Medulla oblongata (tissue), 1 donor: ENCODE measurements around the gene EVC2.

Source experiments
- DNase-seq: peaks from one replicate; pipeline ENCODE4 v3.0.0-alpha.2; 2015; ENCODE audit errors: extremely low spot score

EVC2 gene

DNA sequence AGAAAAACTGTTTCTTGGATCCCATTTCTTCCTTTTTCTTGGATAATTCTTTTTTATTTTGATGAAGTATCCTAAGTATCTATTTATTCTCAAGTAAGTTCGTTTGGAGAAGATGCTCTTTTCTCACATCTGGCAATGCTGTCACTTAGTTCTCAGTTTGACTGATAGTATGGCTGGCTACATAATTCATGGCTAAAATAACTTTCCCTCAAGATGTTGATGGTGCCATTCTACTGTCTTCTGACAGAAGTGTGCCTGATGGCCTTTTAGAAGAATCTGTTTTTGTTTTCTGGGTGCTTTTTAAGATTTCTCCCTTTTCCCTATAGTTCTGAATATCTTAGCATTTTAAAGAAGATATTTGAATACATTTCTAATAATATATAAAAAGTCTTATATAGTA, 41.6 kb downstream of the EVC2 start:
- DNase-seq = no peak

DNA sequence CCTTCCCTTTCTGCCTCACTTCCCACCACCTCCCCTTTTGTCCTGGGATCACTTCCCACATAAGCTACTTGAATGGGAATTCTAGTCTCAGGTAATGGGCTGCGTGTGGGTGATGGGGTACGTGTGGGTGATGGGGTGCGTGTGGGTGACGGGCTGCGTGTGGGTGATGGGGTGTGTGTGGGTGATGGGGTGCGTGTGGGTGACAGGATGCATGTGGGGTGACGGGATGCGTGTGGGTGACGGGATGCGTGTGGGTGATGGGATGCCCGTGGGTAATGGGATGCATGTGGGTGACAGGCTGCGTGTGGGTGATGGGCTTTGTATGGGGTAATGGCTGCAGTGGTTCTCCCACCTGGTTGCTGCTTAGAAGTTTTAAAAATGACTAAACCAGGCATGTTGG, 43.6 kb downstream of the EVC2 start:
- DNase-seq = no peak

DNA sequence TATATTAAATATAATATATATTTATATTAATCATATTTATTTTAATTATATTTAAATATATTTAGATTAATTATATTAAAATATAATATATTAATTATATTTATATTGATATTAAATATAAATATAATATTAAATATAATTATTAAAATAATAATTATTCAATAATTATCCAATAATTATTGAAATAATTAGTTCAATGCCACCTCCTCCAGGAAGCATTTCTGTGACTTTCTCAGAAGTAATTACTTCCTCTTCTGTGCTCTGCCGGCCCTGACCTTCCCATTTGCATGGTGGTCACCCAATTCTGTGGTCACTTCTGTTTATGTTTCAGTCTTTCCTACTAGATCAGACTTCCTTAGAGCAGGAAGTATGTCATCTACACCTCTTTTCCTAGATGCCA, 45.8 kb downstream of the EVC2 start:
- no peak for DNase-seq

DNA sequence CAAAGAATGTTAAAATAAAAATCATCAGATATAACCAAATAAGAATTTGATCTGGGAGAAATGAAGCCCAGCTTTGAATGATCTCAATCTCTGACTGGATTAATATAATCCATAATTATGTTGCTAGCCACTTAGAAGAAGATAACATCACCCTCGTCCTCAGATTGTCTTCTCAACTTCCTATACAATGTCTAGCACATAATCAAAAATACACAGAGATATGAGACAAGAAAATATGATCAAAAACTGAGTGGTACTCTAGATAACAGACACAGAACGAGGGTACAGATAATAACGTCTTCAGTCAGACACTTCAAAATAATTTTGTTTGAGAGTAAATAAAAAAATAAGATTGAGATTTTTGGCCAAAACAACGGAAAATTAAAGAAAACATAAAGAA, 47.1 kb downstream of the EVC2 start:
- no peak for DNase-seq

DNA sequence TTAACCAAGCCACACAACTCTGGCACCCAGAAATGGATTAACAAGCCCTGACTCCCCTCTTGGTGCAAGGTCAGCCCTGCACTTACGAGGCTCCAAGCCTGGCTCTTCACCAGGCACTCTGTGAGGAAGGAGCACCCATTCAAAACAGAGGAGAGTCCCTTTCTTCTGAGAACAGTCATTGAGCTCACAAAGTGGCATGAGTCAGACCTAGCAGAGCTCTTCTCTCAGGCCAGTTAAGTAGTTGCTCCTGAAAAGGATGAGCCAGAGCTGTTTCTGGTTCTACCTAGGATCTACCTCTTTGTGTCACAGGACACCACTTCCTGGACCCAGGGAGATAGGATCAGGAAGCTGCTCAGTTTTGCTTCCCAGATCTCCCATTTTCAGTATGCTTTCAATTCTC, 48.2 kb downstream of the EVC2 start:
- DNase-seq = no peak

DNA sequence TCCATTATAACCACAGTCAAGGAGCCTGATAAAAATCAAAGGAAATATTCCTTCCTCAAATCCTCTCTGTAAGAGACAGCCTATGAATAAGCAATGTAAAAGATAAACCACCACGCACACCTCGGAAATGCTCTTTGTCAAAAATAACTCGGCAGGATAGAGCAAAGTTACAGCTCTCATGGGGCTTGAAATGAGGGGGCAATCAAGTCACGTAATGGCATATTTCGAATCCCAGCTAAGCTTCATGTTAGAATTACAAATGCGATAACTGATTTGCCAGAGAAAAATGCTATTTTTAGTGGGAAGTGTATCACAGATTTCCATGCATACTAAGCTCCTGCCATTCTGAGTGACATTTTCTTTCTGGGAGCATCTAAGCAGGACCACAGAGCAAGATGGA, 49.4 kb downstream of the EVC2 start:
- DNase-seq = no peak

DNA sequence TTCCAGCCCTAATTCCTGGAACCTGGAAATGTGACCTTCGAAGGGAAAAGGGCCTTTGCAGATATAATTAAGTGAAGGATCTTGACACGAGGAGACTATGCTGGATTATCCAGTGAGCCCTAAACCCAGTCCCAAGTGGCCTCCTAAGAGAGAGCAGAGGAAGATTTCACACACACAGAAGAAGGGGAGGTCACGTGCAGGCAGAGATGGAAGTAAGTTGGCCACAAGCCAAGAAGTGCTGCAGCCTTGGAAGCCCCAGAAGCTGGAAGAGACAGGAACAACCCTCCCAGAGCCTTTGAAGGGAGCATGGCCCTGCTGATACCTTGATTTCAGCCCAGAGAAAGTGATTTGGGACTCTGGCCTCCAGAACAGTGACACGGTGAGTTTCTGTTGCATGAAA, 51.9 kb downstream of the EVC2 start:
- DNase-seq = no peak

DNA sequence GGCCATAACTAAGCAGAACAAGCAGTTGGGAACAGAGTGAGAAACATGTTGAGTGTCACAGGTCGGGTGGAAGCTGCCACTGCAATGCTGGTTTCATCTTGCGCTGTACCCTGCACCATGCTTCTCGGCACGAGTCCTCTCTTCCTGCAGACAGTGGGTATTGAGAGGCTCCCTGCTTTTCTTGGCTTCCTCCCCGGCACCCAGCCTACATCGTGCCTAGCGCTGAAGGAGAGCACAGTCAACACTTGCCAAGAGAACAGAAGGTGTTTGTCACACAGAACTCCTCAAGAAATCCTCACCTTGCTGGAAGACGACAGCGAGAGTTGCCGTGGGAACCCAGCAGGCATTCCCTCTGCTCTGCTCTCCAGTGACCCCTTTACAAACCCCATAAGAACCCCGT, 53.6 kb downstream of the EVC2 start:
- DNase-seq = no peak

DNA sequence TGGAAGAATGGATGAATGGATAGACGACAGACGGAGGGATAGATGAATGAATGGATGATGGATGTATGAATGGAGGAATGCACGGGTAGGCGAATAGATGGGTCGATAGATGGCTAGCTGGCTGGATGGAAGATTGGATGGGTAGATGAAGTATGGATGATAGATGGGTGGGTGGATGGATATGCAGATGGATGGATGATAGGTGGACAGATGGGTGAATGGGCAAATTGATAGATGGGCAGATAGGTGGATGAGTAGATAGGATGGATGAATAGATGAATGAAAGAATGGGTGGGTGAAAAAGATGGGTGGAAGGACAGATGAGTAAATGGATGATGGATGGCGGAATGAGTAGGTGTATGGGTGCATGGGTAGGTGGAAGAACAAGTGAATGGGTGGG, 57.3 kb downstream of the EVC2 start:
- no peak for DNase-seq

DNA sequence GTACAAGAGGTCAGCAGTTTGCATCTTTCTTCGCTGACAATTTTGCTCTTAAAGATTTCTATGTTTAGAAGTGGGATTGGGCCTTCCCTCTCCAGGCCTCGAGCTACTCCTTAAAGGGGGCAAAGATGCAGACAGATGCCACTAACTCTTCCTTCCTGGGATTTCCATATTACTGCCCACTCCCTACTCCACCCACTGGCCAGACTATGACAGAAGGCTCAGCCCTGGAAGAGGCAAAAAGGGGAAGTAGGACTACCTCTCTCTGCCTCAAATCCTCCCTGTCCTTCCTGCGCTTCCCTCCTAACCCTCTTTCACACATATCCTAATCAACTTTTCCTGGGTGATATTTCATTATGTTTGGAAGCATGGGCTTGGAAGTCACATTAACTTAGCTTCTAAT, 58.3 kb downstream of the EVC2 start:
- no peak for DNase-seq

DNA sequence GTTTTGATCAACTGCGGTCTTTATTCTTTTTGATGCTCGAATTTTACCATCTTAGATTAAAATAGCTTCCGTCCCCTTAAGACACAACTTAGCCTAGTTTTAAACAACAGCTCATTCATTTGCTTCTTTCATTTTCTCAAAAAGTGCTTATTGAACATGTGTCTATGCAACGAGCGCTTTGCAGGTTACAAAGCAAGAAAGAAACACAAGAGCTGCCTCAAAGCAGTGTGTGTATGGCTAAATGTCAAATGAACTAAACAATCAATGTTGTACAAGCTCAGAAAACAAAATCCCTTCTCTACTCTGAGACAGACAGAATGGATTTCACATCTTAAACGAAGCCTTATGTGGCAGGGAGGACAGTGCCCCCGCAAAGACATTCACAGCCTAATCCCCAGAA, 61.0 kb downstream of the EVC2 start:
- DNase-seq = no peak

DNA sequence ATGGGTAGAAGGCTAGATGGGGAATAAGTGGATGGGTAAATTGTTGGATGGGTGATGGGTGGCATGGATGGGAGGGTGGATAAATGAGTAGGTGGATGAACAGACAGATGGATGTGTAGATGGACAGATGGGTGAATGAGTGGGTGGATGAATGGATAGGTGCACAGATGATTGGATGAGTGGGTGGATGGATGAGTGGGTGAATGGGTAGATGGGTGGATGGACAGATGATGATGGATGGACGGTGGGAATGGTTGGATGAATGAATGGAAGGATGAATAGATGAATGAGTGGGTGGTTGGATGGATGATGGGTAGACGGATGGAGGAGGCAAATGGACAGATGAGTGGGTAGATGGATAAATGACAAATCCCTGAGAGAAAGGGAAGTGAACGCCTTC, 68.3 kb downstream of the EVC2 start:
- no peak for DNase-seq

DNA sequence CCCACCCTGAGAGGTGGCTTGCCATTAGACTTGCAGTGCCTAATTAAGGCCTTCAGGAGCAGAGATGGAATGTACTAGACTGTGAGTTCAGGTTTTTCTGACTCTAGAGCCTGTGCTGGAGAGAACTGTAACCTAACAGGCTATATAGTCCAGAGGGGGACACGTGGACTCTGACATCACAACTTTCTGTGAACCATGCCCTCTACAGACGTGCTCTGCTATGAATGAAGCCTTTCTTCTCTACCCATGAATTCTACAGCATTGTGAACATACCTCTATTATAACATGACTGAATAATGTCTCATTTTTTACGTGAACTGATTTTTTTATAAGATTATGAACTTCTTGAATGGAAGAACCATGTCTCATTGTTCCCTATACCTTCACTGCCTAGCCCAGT, 68.8 kb downstream of the EVC2 start:
- no peak for DNase-seq

DNA sequence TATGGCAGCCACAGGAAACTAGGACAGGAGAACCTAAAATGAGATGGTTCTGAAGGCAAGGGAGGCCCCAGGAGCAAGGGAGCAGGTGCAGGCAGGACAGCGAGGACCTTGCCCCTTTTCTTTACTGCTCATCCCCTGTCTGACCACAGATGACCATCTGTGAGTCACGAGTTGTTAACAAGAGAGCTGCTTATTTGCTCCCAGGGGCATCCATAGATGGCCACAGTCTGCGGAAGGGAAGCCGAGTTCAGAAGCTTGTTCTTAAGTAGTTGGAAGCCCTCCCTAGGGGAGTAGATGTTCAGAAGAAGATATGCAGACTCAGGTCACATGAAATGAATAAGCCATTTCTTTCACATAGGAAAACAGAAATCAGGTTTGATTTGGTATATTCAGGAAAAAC, 69.4 kb downstream of the EVC2 start:
- DNase-seq = no peak

DNA sequence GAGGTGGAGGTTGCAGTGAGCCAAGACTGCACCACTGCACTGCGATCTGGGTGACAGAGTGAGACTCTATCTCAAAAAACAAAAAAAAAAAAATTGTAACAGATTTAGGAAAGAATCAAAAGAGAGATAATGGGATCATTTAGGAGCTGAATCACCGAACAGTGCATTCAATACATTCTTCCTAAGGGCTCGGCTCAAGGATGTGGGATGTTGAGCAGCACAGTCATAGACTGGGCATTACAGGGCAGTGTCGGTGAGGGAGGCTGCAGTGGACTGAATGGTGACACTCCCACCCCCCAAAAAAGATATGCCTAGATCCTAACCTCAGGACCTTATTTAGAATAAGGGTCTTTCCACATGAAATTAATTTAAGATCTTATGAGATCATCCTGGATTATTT, 70.0 kb downstream of the EVC2 start:
- no peak for DNase-seq

DNA sequence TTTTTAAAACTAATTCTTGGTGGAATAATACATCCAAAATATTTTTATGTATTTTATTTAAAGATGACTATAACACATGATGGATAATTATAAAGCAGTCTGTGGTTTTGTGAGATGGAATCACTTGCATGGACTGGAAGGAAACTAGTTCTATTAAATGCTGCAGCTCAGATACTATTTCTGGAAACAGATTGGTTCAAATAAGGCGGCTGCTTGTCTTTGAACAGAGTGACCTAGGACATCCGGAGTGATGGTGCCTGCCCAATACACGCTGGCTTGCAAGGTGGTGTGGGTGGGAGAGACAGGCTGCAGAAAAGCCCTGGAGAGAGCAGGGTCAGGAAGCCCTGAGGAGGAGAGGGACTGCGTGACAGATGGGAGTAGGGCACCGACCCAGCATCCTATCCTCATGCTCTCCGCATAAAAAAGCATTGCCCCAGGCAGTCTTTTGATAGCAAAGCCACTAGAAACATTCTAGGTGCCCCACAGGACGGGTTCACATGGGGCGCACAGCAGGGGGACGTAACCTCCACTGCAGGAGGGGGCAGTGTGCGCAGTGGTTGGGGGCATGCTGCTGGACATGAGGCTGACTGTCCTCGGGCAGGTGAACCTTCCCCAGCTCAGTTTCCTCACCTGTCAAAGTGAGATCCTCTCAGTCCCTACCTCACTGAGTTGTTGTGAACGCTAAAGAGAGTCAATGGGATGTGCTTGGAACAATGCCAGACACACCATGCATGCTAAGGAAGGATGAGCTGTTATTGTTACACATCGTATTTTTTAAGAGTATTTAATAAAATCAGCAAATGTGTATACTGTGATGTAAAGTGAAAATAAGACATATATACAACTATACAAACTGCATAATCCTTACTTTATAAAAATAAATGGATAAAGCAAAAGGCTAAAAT, 71.3 kb downstream of the EVC2 start:
- DNase-seq = no peak

DNA sequence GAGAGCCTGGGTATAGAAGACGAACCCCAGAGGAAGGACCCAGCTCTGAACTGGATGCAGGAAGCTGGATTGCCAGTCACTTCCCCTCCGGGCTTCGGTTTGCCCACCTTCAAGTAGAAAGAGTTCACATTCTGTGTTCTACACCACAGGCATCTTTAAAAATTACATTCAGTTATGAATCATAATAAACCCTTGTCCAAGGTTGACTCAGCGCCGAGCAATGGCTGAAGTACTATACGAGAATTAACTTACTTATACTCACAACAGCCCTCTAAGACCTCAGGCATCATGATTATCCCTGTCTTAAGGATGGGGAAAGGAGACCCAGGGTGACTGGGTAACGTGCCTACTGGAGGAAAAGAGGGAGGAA, 72.5 kb downstream of the EVC2 start:
- no peak for DNase-seq

DNA sequence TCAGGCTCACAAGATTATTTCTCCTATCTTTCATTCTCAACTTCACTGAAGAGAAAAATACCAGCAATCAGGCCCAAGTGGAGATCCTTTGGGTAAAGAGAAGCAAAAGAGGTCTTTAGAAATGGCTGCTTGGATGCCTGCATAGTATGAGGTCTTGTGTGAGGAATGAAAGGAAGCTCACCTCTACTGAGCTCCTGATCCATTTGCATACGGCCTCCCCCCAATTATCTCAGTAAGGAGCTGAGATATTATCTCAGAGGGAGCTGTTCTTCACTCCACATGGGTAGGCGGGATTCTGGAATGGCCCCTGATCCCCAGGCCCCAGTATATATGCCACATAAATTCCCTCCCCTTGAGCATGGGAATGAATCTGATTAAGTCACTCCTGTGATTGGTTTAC, 75.8 kb downstream of the EVC2 start:
- DNase-seq = no peak

DNA sequence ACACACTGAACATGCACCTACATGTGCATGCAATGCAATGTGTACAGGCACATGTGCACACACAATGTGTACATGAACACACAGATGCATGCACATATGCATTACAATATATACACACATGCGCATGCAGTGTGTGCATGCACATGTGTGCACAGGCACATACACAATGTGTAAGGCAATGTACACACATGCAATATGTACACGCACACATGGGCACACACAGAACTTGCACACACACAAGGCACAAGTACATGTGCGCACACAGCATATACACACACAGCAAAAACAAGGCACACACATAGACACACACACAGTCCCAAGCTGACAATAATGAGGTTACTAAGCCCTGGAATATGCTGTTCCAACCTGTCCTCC, 76.3 kb downstream of the EVC2 start:
- no peak for DNase-seq

DNA sequence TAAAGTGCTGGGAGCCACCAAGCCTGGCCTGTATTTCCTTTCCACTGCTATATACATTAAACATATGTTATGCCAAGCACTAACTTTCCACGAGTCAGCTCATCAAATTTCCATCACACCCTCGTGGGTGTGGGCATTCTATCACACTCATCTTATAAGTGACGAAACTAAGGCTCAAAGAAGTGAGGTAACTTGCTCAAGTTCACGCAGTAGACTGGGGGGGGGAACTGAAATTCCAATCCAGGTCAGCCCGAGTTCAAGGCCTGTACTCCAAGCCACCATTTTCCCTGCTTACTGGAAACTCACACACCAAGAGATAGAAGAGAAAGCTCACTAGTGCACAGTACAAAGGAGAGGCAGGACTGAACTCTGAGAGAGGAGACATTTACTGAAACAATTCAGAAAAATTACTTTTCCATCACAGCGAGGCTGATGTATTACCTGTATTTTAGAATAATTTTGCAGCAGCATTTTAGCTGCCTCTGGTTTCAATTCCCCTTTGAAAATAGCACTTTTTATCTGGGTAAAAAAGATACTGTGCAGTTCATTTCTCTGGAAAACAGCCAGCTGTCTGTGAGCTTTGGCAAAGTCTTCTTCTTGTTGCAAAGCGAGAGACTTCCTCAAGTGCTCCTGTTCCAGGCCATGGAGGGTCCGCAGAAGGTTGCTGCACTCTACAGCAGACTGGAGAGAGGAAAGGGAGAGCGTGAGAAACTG, 76.8 kb downstream of the EVC2 start:
- no peak for DNase-seq

DNA sequence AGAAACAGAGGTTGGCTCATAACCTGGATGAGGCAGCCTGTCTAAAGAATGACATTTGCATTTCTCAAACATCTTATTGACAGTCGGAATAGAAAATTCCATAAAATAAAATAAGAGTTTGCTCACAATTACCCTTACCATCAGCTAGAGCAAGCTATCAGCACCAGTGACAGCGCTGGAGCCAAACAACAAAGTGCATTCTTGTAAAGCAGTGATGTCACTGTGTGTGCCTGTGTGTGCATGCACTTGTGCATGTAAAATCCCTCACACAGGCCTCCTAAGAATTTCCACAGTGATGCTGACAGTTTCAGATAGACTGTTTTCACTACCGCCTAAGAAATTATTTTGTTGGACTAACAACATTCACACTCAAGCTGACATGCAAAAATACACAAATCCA, 77.6 kb downstream of the EVC2 start:
- DNase-seq = no peak

DNA sequence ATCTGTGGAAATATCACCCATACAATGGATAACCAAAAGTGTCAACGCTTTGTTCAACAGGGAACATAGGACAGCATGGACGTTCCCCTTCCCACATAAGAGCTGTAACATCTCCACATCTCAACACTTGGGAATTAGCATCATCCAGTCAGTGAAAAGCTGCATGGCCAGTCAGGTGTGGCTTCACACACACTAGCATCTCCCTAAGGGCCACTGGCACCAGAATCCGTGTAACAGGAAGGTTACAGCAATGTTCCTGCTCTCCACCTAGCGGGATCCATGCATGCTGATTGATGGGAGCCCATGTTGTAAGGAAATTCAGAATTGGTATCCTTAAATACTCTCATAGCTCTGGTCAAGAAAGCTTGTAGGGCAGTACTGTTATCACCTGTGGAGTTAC, 78.8 kb downstream of the EVC2 start:
- DNase-seq = no peak

DNA sequence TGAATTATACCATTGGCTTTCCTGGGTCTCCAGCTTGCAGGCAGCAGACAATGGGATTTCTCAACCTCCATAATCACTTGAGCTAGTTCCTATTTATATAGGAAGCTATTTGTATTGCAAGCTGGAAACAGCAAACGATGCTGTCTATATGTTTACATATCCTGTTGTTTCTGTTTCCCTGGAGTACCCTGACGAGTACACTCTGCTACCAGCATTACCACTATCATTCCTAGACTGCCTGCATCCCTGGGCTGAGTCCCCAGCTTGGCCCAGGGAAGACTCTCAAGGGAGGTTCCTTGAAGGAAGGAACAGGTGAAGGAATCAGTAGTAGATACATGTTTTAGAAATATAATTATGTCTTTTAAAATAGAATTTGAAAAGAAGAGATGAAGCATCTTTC, 81.4 kb downstream of the EVC2 start:
- DNase-seq = no peak

DNA sequence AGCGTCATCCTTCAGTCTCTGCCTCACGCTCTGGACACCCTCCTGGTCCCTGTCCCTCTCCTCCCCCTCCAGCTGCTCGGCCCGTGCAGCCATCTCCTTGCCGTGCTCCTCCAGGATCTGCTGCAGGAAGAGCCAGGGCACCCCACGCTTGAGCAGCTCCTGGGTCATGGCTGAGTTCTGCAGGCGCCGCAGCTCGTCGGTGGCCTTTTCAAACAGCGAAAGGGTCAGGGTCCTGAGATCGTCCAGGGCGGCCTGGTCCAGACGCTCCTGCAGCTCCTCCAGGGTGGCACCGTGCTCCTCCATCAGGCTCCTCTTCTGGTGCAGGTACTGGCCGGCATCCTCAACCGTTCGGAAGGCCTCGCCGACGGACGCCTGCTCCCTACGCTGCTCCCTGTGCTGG, 85.8 kb downstream of the EVC2 start:
- no peak for DNase-seq
